Mucosa of rectum (tissue), 2 donors: Measurements from ENCODE around the gene TAS2R16.
"Not testable (repeated sequence)": the region's sequence is repeated elsewhere in the genome, so short reads cannot be mapped to it uniquely, and the experiment has no call there.

Experiments used
- H3K27ac ChIP-seq, 2 donors: one replicate each; pipeline ENCODE4 v1.7.0; 2013; ENCODE audit warnings: inconsistent platforms in 2 of 2, low read depth in 2 of 2, low read length in 2 of 2
- H3K27me3 ChIP-seq, 2 donors: one replicate each; pipeline ENCODE4 v1.7.0; 2013; ENCODE audit warnings: low read length in 2 of 2; ENCODE audit not compliant: control insufficient read depth in 2 of 2, insufficient read depth in 2 of 2
- H3K36me3 ChIP-seq, 2 donors: one replicate each; pipeline ENCODE4 v1.7.0; 2013; ENCODE audit warnings: low read length in 2 of 2; ENCODE audit not compliant: control insufficient read depth in 2 of 2, insufficient read depth in 2 of 2
- H3K4me1 ChIP-seq, 2 donors: one replicate each; pipeline ENCODE4 v1.7.0; 2013; ENCODE audit warnings: low read length in 2 of 2, mild to moderate bottlenecking in 1 of 2; ENCODE audit not compliant: control insufficient read depth in 2 of 2, insufficient read depth in 2 of 2
- H3K4me3 ChIP-seq, 2 donors: one replicate each; pipeline ENCODE4 v1.7.0; 2013; ENCODE audit warnings: low read length in 2 of 2
- H3K9ac ChIP-seq, 2 donors: one replicate each; pipeline ENCODE4 v1.7.0; 2013; ENCODE audit warnings: low read length in 2 of 2, low read depth in 1 of 2, mild to moderate bottlenecking in 1 of 2
- H3K9me3 ChIP-seq, 2 donors: one replicate each; pipeline ENCODE4 v1.7.0; 2013; ENCODE audit warnings: low read length in 2 of 2; ENCODE audit not compliant: control insufficient read depth in 2 of 2
- donor health status: healthy.
- donor health status: Normal muscosa, but diverticular disease.

The TAS2R16 gene

GRCh38 chr7:122983261-122983660, 12.2 kb downstream of the TAS2R16 start:
- Histone ChIP-seq H3K36me3 (no peaks in the 10 kb centered on the region), H3K4me3 (no peak overlapping the region), H3K9me3 (no peaks in the 10 kb centered on the region), H3K4me1 (no peaks in the 10 kb centered on the region), H3K27ac (no peak overlapping the region), H3K27me3 (no peaks in the 10 kb centered on the region), H3K9ac (no peak overlapping the region)

- Histone ChIP-seq H3K4me1 (no peaks in the 10 kb centered on the region), H3K4me3 (no peak overlapping the region)
Observed at GRCh38 chr7:122975341-122975740, 20.2 kb downstream of the TAS2R16 start.

GRCh38 chr7:122974229-122974628, 21.3 kb downstream of the TAS2R16 start:
- Histone ChIP-seq H3K9me3 (no peaks in the 10 kb centered on the region), H3K27ac (no peak overlapping the region), H3K27me3 (no peaks in the 10 kb centered on the region), H3K4me3 (no peak overlapping the region), H3K36me3 (no peaks in the 10 kb centered on the region), H3K9ac (no peak overlapping the region), H3K4me1 (no peaks in the 10 kb centered on the region)

More at GRCh38 chr7:122975341-122975740, 20.2 kb downstream of the TAS2R16 start:
- no peaks in the 10 kb centered on the region for H3K27me3 ChIP-seq
- H3K9me3 ChIP-seq = no peaks in the 10 kb centered on the region
- no peaks in the 10 kb centered on the region for H3K36me3 ChIP-seq
- no peak overlapping the region for H3K9ac ChIP-seq
- H3K27ac ChIP-seq = no peak overlapping the region

GRCh38 chr7:122972056-122972455, 23.4 kb downstream of the TAS2R16 start:
- Histone ChIP-seq H3K27me3 (no peaks in the 10 kb centered on the region), H3K36me3 (no peaks in the 10 kb centered on the region), H3K4me1 (no peaks in the 10 kb centered on the region), H3K4me3 (no peak overlapping the region), H3K9ac (no peak overlapping the region), H3K27ac (no peak overlapping the region), H3K9me3 (no peaks in the 10 kb centered on the region)

- Histone ChIP-seq H3K4me3 (no peak overlapping the region), H3K27ac (no peak overlapping the region), H3K9me3 (no peaks in the 10 kb centered on the region), H3K27me3 (no peaks in the 10 kb centered on the region), H3K9ac (no peak overlapping the region), H3K36me3 (no peaks in the 10 kb centered on the region), H3K4me1 (no peaks in the 10 kb centered on the region)
Observed at GRCh38 chr7:122970740-122971725, 24.5 kb downstream of the TAS2R16 start.

- Histone ChIP-seq H3K9ac (no peak overlapping the region), H3K9me3 (no peaks in the 10 kb centered on the region), H3K36me3 (no peaks in the 10 kb centered on the region), H3K27ac (no peak overlapping the region), H3K27me3 (no peaks in the 10 kb centered on the region), H3K4me3 (no peak overlapping the region), H3K4me1 (no peaks in the 10 kb centered on the region)
Observed at GRCh38 chr7:122968389-122968788, 27.1 kb downstream of the TAS2R16 start.

GRCh38 chr7:122965306-122965705, 30.2 kb downstream of the TAS2R16 start:
- Histone ChIP-seq H3K9me3 (no peaks in the 10 kb centered on the region), H3K9ac (no peak overlapping the region), H3K4me3 (no peak overlapping the region), H3K4me1 (no peaks in the 10 kb centered on the region), H3K27me3 (no peaks in the 10 kb centered on the region), H3K36me3 (no peaks in the 10 kb centered on the region), H3K27ac (no peak overlapping the region)

- H3K9me3 ChIP-seq, H3K4me1 ChIP-seq: not testable (repeated sequence)
Observed at GRCh38 chr7:122953678-122954077, 41.8 kb downstream of the TAS2R16 start.

GRCh38 chr7:122951006-122951405, 44.5 kb downstream of the TAS2R16 start:
- Histone ChIP-seq H3K4me3 (no peak overlapping the region), H3K27me3 (no peaks in the 10 kb centered on the region), H3K9ac (no peak overlapping the region), H3K9me3 (no peaks in the 10 kb centered on the region), H3K36me3 (no peaks in the 10 kb centered on the region), H3K27ac (no peak overlapping the region), H3K4me1 (no peaks in the 10 kb centered on the region)

More at GRCh38 chr7:122953678-122954077, 41.8 kb downstream of the TAS2R16 start:
- H3K4me3 ChIP-seq, H3K9ac ChIP-seq, H3K27me3 ChIP-seq, H3K27ac ChIP-seq, H3K36me3 ChIP-seq: not testable (repeated sequence)

GRCh38 chr7:122949186-122949585, 46.3 kb downstream of the TAS2R16 start:
- Histone ChIP-seq H3K4me3 (no peak overlapping the region), H3K27ac (no peak overlapping the region), H3K9ac (no peak overlapping the region), H3K27me3 (no peaks in the 10 kb centered on the region), H3K4me1 (no peaks in the 10 kb centered on the region), H3K9me3 (no peaks in the 10 kb centered on the region), H3K36me3 (no peaks in the 10 kb centered on the region)
